ENCODE data around the gene TSC22D2.

GRCh38 chr3:150469031-150469930 lies 61.2 kb downstream of the TSC22D2 start:
- no peak for TF ChIP-seq CTCF (IDR thresholded peaks at IDR 0.05)
- peak in 1 of 2 donors; percentile 24 for TF ChIP-seq POLR2A (IDR thresholded peaks at IDR 0.05)
